Measurements from ENCODE around the gene PLPPR5. TPM values are rescaled to one million over a fixed set of nuclear protein-coding genes. Genes with fewer than 3 reads are reported as not detected.

Gene PLPPR5
- total RNA-seq, 2 experiments from 2014 or later, result not detected

GRCh38 chr1:99018313-99018712 lies 13.7 kb upstream of the PLPPR5 start:
- Histone ChIP-seq H3K9me3 (ENCODE audit: control insufficient read depth in 1 of 2, insufficient read depth in 1 of 2, low read length in 2 of 2) (no peaks in the 10 kb centered on the region), H3K4me1 (ENCODE audit: insufficient read depth, low read length) (no peaks in the 10 kb centered on the region), H3K27ac (ENCODE audit: low read depth in 1 of 2, low read length in 2 of 2) (no peak overlapping the region), H3K27me3 (ENCODE audit: control insufficient read depth in 1 of 2, insufficient read depth in 2 of 2, low read length in 2 of 2) (no peaks in the 10 kb centered on the region), H3K36me3 (ENCODE audit: insufficient read depth, low read length) (no peaks in the 10 kb centered on the region), H3K4me3 (ENCODE audit: low read length) (no peak overlapping the region)
- no peaks in the 10 kb centered on the region for H3K36me3 Mint-ChIP-seq (ENCODE audit: low read depth)
- H3K4me1 Mint-ChIP-seq (ENCODE audit: low read depth), result no peaks in the 10 kb centered on the region
- peaks cover 7% of the 10 kb centered on the region for H3K27me3 Mint-ChIP-seq
- DNase-seq (no peak), ATAC-seq (ENCODE audit: poor library complexity) (no peak)
- ChIA-PET CTCF (interaction anchor here (1.2 kb wide), 1 partner anchor 9 kb away, joined by 3 read pairs; no protein-coding TSS in a partner anchor), POLR2A (no interaction called here)
- no peak overlapping the region for H3K4me3 Mint-ChIP-seq
- intact Hi-C loops (cut with DNase I, micrococcal nuclease), result no loop called here
- no peak for TF ChIP-seq CTCF (IDR thresholded peaks at IDR 0.05)
- H3K9me3 Mint-ChIP-seq, result no peaks in the 10 kb centered on the region
- no peak overlapping the region for H3K27ac Mint-ChIP-seq

DNA sequence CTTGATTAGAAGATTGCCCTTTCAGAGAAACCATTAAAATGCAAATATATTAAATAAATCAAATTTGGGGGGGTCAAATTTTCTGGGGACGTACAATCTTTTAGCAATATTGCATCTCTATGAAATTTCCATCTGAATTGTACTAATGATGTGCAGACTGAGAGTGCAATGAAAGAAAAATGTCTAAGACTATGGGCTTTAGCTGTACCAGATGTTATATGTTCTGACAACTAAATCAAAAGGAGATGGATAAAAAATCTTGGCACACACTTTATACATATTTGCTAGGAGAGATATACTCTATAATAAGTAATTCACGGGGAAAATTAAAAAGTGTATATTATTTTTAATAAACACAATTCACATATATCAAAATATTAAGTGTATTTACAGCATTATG lies 13.0 kb upstream of the PLPPR5 start:
- H3K4me1 Mint-ChIP-seq (ENCODE audit: low read depth), result no peaks in the 10 kb centered on the region
- POLR2A ChIA-PET, result no interaction called here
- TF ChIP-seq CTCF (IDR thresholded peaks at IDR 0.05), result no peak
- Histone ChIP-seq H3K9me3 (ENCODE audit: control insufficient read depth in 1 of 2, insufficient read depth in 1 of 2, low read length in 2 of 2) (no peaks in the 10 kb centered on the region), H3K27me3 (ENCODE audit: control insufficient read depth in 1 of 2, insufficient read depth in 2 of 2, low read length in 2 of 2) (no peaks in the 10 kb centered on the region), H3K4me3 (ENCODE audit: low read length) (no peak overlapping the region), H3K4me1 (ENCODE audit: insufficient read depth, low read length) (no peaks in the 10 kb centered on the region), H3K36me3 (ENCODE audit: insufficient read depth, low read length) (no peaks in the 10 kb centered on the region), H3K27ac (ENCODE audit: low read depth in 1 of 2, low read length in 2 of 2) (no peak overlapping the region)
- CTCF ChIA-PET, result no interaction called here
- no peak overlapping the region for H3K4me3 Mint-ChIP-seq
- DNase-seq (no peak), ATAC-seq (ENCODE audit: poor library complexity) (no peak)
- H3K27me3 Mint-ChIP-seq, result peaks cover 7% of the 10 kb centered on the region
- intact Hi-C loops (cut with DNase I, micrococcal nuclease), result no loop called here
- H3K36me3 Mint-ChIP-seq (ENCODE audit: low read depth), result no peaks in the 10 kb centered on the region
- H3K27ac Mint-ChIP-seq, result no peak overlapping the region
- H3K9me3 Mint-ChIP-seq, result no peaks in the 10 kb centered on the region

- Mint-ChIP-seq H3K9me3 (no peaks in the 10 kb centered on the region), H3K4me1 (ENCODE audit: low read depth) (no peaks in the 10 kb centered on the region)
- CTCF ChIA-PET, result no interaction called here
Measured at GRCh38 chr1:99010679-99011078, 6.0 kb upstream of the PLPPR5 start.

More at GRCh38 chr1:99010679-99011078, 6.0 kb upstream of the PLPPR5 start:
- Mint-ChIP-seq H3K36me3 (ENCODE audit: low read depth) (no peaks in the 10 kb centered on the region), H3K4me3 (no peak overlapping the region), H3K27me3 (peaks cover 34% of the 10 kb centered on the region), H3K27ac (no peak overlapping the region)
- Histone ChIP-seq H3K36me3 (ENCODE audit: insufficient read depth, low read length) (no peaks in the 10 kb centered on the region), H3K4me3 (ENCODE audit: low read length) (no peak overlapping the region), H3K27ac (ENCODE audit: low read depth in 1 of 2, low read length in 2 of 2) (no peak overlapping the region), H3K27me3 (ENCODE audit: control insufficient read depth in 1 of 2, insufficient read depth in 2 of 2, low read length in 2 of 2) (peaks cover 10 to 26% of the 10 kb centered on the region in 2 experiments), H3K9me3 (ENCODE audit: control insufficient read depth in 1 of 2, insufficient read depth in 1 of 2, low read length in 2 of 2) (no peaks in the 10 kb centered on the region), H3K4me1 (ENCODE audit: insufficient read depth, low read length) (no peaks in the 10 kb centered on the region)
- intact Hi-C loops (cut with DNase I, micrococcal nuclease), result no loop called here
- no peak for DNase-seq
- no peak for ATAC-seq (ENCODE audit: poor library complexity)
- POLR2A ChIA-PET, result no interaction called here
- no peak for TF ChIP-seq CTCF (IDR thresholded peaks at IDR 0.05)
